B cell (primary cell): ENCODE measurements around the gene PRKCB. TPM values are rescaled to one million over a fixed set of nuclear protein-coding genes. Genes with fewer than 3 reads are reported as not detected.

Experiments used
- ATAC-seq: fragments of 200-7000 bp; cut with Tn5 transposase; one replicate; pipeline ENCODE4 v1.10.0; 2021; ENCODE audit warnings: low read depth, mild to moderate bottlenecking, moderate number of reproducible peaks, moderate library complexity
- CTCF ChIA-PET: fragments of 350-600 bp; sonication (Branson Sonifier 250); formaldehyde crosslinking; loops from one replicate; lab custom pipeline; 2021; ENCODE audit warnings: antibody characterized with exemption, inconsistent platforms; lab: Charles Lee
- POLR2A ChIA-PET: fragments of 350-600 bp; sonication (Branson Sonifier 250); formaldehyde crosslinking; loops from one replicate; lab custom pipeline; 2021; ENCODE audit warnings: antibody characterized with exemption; lab: Charles Lee
- DNase-seq: peaks from one replicate; pipeline ENCODE4 v3.0.0; 2013
- H2AFZ ChIP-seq: 2 replicates; pipeline ENCODE4 v1.6.1; 2012; ENCODE audit warnings: mild to moderate bottlenecking, low read depth, low read length; ENCODE audit not compliant: insufficient read depth, poor library complexity, severe bottlenecking
- H3K27ac ChIP-seq, 2 donors: 1 replicate in 1 of 2; 2 replicates in 1 of 2; pipeline ENCODE4 v1.5.1; 2012 to 2013; ENCODE audit warnings: low read length in 2 of 2, mild to moderate bottlenecking in 2 of 2, moderate library complexity in 1 of 2
- H3K27me3 ChIP-seq, 4 experiments: fragments of 200-600 bp in 1 of 4; sonication (generic) in 1 of 4; replicated peaks in 1 of 4; 1 replicate in 2 of 4; 2 replicates in 2 of 4; pipeline versions ENCODE4 v1.6.1 to v1.7.0; 2013 to 2016; ENCODE audit warnings: low read length in 3 of 4, mild to moderate bottlenecking in 2 of 4, mixed read lengths in 1 of 4, moderate library complexity in 1 of 4; ENCODE audit not compliant: insufficient read depth in 4 of 4, control insufficient read depth in 3 of 4; ENCODE audit errors: control extremely low read depth in 1 of 4
- H3K36me3 ChIP-seq, 2 experiments: replicated peaks in 1 of 2; 1 replicate in 1 of 2; 2 replicates in 1 of 2; pipeline versions ENCODE4 v1.6.1 to v1.7.1; 2013; ENCODE audit warnings: low read length in 1 of 2; ENCODE audit not compliant: insufficient read depth in 2 of 2, control insufficient read depth in 1 of 2; ENCODE audit errors: control extremely low read depth in 1 of 2, extremely low read depth in 1 of 2
- H3K4me1 ChIP-seq, 2 donors: fragments of 200-600 bp in 1 of 2; sonication (generic) in 1 of 2; 1 replicate in 1 of 2; 2 replicates in 1 of 2; pipeline versions ENCODE4 v1.5.1 to v1.6.1; 2013 to 2017; ENCODE audit warnings: low read length in 2 of 2; ENCODE audit not compliant: control insufficient read depth in 2 of 2, insufficient read depth in 2 of 2
- H3K4me2 ChIP-seq: replicated peaks from 2 replicates; pipeline ENCODE3; 2012; ENCODE audit warnings: mild to moderate bottlenecking, low read depth, low read length; ENCODE audit not compliant: poor library complexity, severe bottlenecking
- H3K4me3 ChIP-seq, 5 experiments: fragments of 200-600 bp in 1 of 5; sonication (generic) in 1 of 5; 1 replicate in 3 of 5; 2 replicates in 2 of 5; pipeline versions ENCODE4 v1.5.1 to v1.7.0; 2011 to 2016; ENCODE audit warnings: low read length in 4 of 5, mild to moderate bottlenecking in 4 of 5, low read depth in 2 of 5, control low read depth in 1 of 5, moderate library complexity in 1 of 5; ENCODE audit not compliant: insufficient read depth in 1 of 5; ENCODE audit errors: control extremely low read depth in 1 of 5, extremely low read depth in 1 of 5
- H3K79me2 ChIP-seq: fragments of 200-600 bp; sonication (generic); one replicate; pipeline ENCODE4 v1.6.0; 2016; ENCODE audit warnings: low read length; ENCODE audit not compliant: control insufficient read depth, insufficient read depth
- H3K9ac ChIP-seq: fragments of 200-600 bp; sonication (generic); 2 replicates; pipeline ENCODE4 v1.6.1; 2017; ENCODE audit warnings: mild to moderate bottlenecking, low read length, moderate library complexity
- H3K9me3 ChIP-seq, 3 donors: one replicate each; pipeline versions ENCODE4 v1.6.1 to v1.7.1; 2013; ENCODE audit warnings: low read length in 2 of 3; ENCODE audit not compliant: control insufficient read depth in 2 of 3, insufficient read depth in 1 of 3; ENCODE audit errors: control extremely low read depth in 1 of 3
- H4K20me1 ChIP-seq: 2 replicates; pipeline ENCODE4 v1.6.0; 2012; ENCODE audit warnings: mild to moderate bottlenecking, low read length; ENCODE audit not compliant: insufficient read depth, control insufficient read depth, poor library complexity, severe bottlenecking
- H3K27ac Mint-ChIP-seq: one replicate; pipeline ENCODE4 v1.8.0; 2021; ENCODE audit warnings: mixed read lengths
- H3K27me3 Mint-ChIP-seq: one replicate; pipeline ENCODE4 v1.8.0; 2021; ENCODE audit warnings: mixed read lengths
- H3K4me1 Mint-ChIP-seq: one replicate; pipeline ENCODE4 v1.8.0; 2021; ENCODE audit warnings: mixed read lengths
- H3K4me3 Mint-ChIP-seq: one replicate; pipeline ENCODE4 v1.8.0; 2021; ENCODE audit warnings: mixed read lengths
- H3K9me3 Mint-ChIP-seq: one replicate; pipeline ENCODE4 v1.8.0; 2022; ENCODE audit warnings: mixed read lengths; ENCODE audit not compliant: insufficient read depth
- CTCF ChIP-seq: fragments of 200-600 bp; IDR thresholded peaks from one replicate; pipeline ENCODE4 v1.8.0; 2022; ENCODE audit warnings: antibody characterized with exemption, mild to moderate bottlenecking
- EZH2 ChIP-seq: IDR thresholded peaks from 2 replicates; pipeline ENCODE4 v1.6.1; 2012; ENCODE audit warnings: borderline replicate concordance, low read depth, mild to moderate bottlenecking, moderate library complexity, low read length; ENCODE audit not compliant: insufficient read depth, poor library complexity, severe bottlenecking
- WGBS: methylation state at CpG from one replicate; pipeline ENCODE4 v1.1.5; 2013; ENCODE audit warnings: missing lambda C conversion rate; ENCODE audit not compliant: insufficient coverage; 5-methylcytosine and 5-hydroxymethylcytosine counted together
- intact Hi-C: fragments of 100-400 bp; cut with micrococcal nuclease; formaldehyde crosslinking; loops from one replicate; pipeline ENCODE4 v1.10.0; 2022
- polyA plus RNA-seq: library from polyadenylated mRNA; depleted of rRNA; stranded (reverse); fragments of >200 nt; gene quantifications from 2 replicates; pipeline ENCODE4 v1.2.3, GENCODE V29; 2012
- total RNA-seq, 2 donors: library from RNA; stranded (reverse); fragments of 120-200 nt in 1 of 2; gene quantifications; 1 replicate in 1 of 2; 2 replicates in 1 of 2; pipeline versions ENCODE4 v1.2.3 to v1.2.4, GENCODE V29; 2013 to 2022

PRKCB gene
- total and polyA plus RNA-seq, 2 donors (not counting 1 experiment from before 2014, with no cell fraction given) = 106 to 373 TPM

- Histone ChIP-seq H3K4me1 (no peaks in the 10 kb centered on the region), H3K27ac (no peak overlapping the region), H3K79me2 (peaks cover 7% of the 10 kb centered on the region), H3K4me2 (no peak overlapping the region), H3K36me3 (peaks cover 26 to 92% of the 10 kb centered on the region in 2 experiments), H2AFZ (no peak overlapping the region), H3K9me3 (no peaks in the 10 kb centered on the region), H3K27me3 (no peaks in the 10 kb centered on the region), H3K9ac (no peak overlapping the region), H4K20me1 (peaks cover 50% of the 10 kb centered on the region), H3K4me3 (no peak overlapping the region)
- no peaks in the 10 kb centered on the region for H3K4me1 Mint-ChIP-seq
- H3K9me3 Mint-ChIP-seq = no peaks in the 10 kb centered on the region
- ChIA-PET POLR2A (no interaction called here), CTCF (no interaction called here)
- H3K27ac Mint-ChIP-seq = no peak overlapping the region
- no peak overlapping the region for H3K4me3 Mint-ChIP-seq
- no peaks in the 10 kb centered on the region for H3K27me3 Mint-ChIP-seq
- no CpG with 5 or more reads among the region's 4 CpGs for WGBS
- intact Hi-C loops = no loop called here
- TF ChIP-seq EZH2 (no peak), CTCF (no peak)
- DNase-seq (no peak), ATAC-seq (no peak)
Observed at GRCh38 chr16:24178496-24178895, 342.7 kb downstream of the PRKCB start.

GRCh38 chr16:24180451-24180850 is 344.7 kb downstream of the PRKCB start:
- Histone ChIP-seq H3K4me2 (no peak overlapping the region), H4K20me1 (peaks cover 31% of the 10 kb centered on the region), H3K9ac (no peak overlapping the region), H2AFZ (no peak overlapping the region), H3K4me1 (no peaks in the 10 kb centered on the region), H3K36me3 (peaks cover 22 to 86% of the 10 kb centered on the region in 2 experiments), H3K27me3 (no peaks in the 10 kb centered on the region), H3K9me3 (no peaks in the 10 kb centered on the region), H3K27ac (no peak overlapping the region), H3K79me2 (peaks cover 1% of the 10 kb centered on the region), H3K4me3 (no peak overlapping the region)
- ChIA-PET CTCF (no interaction called here), POLR2A (no interaction called here)
- whole genome bisulfite sequencing = 100% methylated on average over 5 of the region's 8 CpGs
- DNase-seq (no peak), ATAC-seq (no peak)
- no peaks in the 10 kb centered on the region for H3K4me1 Mint-ChIP-seq
- no peak for TF ChIP-seq EZH2
- no peak for TF ChIP-seq CTCF
- intact Hi-C loops = loop anchor here (10.0 kb wide), 1 partner anchor 56 kb away; no protein-coding TSS in a partner anchor
- H3K4me3 Mint-ChIP-seq = no peak overlapping the region
- no peaks in the 10 kb centered on the region for H3K27me3 Mint-ChIP-seq
- no peaks in the 10 kb centered on the region for H3K9me3 Mint-ChIP-seq
- no peak overlapping the region for H3K27ac Mint-ChIP-seq
